HG03103 (cell line): ENCODE results near the gene OR5B3.
"Not testable (repeated sequence)": the region's sequence is repeated elsewhere in the genome, so short reads cannot be mapped to it uniquely, and the experiment has no call there.

Experiments
- ATAC-seq: cut with Tn5 transposase; IDR thresholded peaks from one replicate; pipeline ENCODE4 v1.9.1; 2021; ENCODE audit warnings: low read depth; ENCODE audit not compliant: unreplicated experiment

The OR5B3 gene

DNA sequence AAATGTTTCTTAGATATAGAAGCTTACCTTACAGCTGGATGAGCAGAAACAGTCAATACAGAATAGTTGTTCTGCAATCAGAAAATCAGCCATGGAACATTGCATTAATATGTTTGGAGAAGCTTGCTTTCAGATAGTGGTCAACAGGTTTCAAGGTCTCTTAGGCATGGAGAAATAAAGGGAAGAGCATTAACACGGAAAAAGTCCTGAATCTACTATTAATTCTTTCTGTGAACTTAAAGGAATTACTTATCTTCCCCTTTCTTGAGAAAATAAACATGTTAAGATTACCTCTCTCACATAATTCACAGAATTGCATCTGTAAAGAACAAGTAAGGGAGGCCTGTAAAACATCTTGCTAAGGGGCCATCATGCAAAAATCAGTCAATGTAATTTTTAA, at the start of gene OR5B3:
Gene OR5B3 (minus strand): TSS at position 101 of the 400 bp plus-strand sequence. CDS start 3,465 bp downstream, outside the sequence.
- ATAC-seq = no peak

DNA sequence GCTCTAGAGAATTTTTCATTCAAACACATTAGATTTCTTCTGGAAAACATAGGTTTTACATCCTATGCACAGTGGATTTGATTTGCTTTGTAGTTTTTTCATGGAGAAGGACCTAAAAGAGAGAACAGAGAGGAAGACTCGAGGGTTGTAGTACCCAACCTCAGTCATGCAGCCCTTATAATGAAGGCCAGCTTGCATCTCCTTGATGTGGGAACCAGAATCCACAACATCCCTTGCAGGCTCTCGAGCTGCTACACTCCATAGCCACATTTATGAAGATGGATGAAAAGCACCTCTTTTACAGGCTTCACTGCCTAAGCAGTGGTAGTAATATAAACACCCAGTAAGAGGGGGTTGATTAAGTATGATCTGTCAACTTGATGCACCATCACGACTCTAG, 44.9 kb upstream of the OR5B3 start:
- no peak for ATAC-seq

DNA sequence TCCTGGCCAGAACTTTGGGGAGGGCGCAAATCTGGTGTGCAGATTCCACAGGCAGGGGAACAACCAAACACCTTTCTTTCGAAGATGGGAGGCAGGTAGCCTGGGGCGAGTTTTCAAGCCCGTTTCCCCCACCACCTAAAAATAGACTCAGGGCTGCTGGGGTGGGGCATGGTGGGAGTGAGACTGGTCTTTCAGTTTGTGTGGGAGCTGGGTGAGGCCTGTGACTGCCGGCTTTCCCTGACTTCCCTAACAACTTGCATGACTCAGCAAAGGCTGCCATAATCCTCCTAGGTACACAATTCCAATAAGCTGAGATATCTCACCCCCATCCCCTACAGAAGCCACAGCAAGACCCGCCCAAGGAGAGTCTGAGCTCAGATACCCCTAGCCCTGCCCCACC, 39.6 kb upstream of the OR5B3 start:
- no peak for ATAC-seq

DNA sequence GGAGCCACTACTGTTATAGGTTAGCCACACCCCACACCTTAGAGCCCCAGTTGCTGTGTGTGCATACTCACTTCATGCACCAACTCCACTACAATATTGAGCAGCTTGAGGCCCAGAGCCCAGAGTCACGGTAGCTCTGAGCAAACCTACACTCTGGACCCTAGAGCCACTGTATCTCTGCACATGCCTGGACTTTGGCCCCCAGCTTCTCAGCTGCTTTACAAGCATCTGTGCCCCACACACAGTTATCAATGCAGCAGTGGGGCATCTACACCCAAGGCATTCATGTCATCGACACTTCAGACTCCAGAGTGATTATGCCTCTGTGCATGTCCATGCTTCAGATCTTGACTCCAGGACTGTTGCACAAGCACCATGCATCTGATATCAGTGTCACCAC, 37.6 kb upstream of the OR5B3 start:
- no peak for ATAC-seq

DNA sequence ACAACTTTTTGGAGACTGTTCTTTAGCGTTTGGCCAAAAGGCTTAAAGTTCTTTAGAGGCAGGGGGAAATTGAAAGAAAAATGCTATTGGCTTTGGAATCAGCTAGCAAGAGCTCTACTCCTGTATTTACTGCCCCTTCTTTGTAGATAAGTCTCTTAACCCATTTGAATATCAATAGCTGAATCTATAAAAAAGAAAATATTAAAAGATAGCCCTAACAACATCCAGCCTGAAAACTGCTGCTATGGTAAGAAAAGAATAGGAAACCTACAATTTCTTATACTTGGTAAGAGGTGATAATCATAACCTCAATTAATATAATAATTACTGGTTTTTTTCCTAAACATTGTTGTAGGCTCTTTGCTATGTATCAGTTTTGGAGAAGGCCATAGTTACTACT, 35.5 kb upstream of the OR5B3 start, which contains the start of gene OR5B12:
Gene OR5B12 (minus strand): TSS at position 101 of the 400 bp plus-strand sequence. CDS start 2,085 bp downstream, outside the sequence.
- ATAC-seq = no peak

DNA sequence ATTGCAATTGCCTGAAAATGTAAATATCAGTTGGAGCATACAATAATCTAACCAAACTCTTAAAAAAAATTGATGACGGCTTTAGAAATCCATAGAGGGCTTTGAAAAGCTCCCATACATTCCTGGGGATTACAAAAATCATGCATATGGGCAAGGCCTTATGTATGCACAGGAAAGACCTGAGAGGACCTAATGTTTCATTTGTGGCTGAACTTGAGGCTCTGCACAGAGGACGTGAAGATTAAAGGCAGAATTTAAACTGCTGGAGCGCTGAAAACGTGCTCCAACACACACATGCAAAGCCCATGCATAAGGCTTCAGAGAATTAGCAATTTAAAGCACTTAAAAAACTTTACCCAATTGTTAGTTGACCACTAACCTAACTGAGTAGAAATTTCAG, 31.8 kb upstream of the OR5B3 start:
- ATAC-seq = no peak

DNA sequence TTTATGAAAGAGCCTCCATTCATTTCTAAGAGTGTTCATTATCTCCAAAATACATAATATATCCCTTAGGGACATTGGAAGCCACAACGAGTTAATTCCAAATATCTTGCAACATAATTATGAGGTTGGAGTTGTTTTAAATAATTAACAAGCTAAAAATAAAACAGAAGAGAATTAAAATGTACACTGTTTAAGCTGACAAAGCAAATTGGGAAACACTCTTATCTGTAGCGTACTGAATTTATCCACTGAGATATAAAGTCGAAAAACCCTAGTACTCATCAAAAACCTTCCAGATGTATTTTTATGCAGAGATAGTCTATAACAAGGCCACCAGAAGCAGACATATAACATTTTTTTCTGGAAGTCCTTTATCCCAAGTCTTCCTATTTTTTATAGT, 27.5 kb upstream of the OR5B3 start:
- ATAC-seq = no peak

DNA sequence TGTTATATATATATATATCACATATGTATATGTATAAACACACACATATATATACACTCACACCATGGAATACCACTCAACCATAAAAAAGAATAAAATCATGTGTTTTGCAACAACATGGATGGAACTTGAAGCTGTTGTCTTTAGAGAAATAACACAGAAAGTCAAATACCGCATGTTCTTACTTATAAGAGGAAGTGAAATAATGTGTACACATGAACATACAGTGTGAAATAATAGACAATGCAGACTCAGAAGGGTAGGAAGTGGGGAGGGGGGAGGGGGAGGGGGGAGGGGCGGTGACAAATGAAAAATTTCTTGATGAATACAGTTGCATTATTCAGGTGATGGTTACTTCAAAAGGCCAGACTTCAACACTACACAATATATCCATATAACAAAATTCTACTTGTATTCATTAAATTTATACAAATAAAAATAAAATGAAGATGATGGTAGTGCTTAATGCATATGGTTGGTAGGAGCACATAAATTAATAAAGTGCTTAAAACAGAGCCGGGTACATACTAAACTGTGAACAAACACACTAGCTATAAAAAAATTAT, 27.0 kb upstream of the OR5B3 start:
- ATAC-seq = peak; percentile 88

DNA sequence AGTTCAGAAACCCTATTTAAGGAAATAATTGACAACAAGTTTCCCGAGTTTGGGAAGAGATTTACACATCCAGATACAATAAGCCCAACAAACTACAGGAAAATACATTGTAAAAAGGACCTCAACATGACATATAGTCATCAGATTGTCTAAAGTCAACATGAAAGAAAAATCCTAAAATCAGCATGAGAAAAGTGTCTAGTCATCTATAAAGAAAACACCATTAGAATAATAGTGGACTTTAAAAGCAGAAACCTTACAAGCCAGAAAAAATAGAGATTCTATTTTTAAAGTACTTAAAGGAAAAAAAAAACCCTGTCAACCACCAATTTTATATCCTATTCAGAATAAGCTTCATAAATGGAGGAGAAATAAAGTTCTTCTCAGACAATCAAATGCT, 22.6 kb upstream of the OR5B3 start:
- no peak for ATAC-seq

DNA sequence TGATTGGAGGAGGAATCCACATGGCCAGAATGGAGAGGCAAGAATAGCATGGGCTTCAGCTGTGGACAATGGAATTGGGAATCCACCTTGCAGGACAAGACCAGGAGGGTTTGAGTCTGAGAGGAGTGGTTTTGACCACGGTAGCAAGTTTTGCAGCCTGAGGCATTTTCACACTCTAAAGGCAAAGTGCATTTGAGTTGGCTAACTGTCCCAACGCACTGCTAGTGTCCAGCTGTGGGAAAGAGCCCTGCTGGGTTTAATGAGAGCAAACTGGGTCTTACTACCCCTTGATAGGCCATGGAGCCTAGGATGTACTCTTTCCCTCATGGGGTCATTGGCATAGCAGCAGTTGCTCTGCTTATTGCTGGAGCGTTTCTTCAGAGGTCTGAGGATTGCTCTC, 21.3 kb upstream of the OR5B3 start, which contains the start of gene OR5B2:
Gene OR5B2 (minus strand): TSS at position 101 of the 400 bp plus-strand sequence. CDS start 4,860 bp downstream, outside the sequence.
- no peak for ATAC-seq

DNA sequence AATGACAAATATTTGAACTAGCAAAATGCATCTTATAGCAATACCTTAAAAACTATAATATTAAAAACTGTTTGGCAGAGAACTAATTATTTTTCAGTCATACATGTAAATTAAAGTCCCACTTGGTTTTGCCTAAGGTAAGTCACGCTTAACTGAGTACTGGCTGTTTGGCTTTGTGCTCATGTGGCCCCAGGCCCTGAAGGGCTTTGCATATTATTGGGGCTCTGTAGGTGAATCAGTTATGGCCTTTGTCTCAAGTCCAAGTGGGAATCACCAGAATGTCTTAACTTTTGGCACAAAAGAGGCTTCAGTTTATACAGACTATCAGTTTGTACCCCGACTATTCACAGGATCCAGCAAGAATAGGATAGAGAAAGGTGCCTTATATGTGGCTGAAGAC, 7.1 kb downstream of the OR5B3 start:
- not testable (repeated sequence) for ATAC-seq

DNA sequence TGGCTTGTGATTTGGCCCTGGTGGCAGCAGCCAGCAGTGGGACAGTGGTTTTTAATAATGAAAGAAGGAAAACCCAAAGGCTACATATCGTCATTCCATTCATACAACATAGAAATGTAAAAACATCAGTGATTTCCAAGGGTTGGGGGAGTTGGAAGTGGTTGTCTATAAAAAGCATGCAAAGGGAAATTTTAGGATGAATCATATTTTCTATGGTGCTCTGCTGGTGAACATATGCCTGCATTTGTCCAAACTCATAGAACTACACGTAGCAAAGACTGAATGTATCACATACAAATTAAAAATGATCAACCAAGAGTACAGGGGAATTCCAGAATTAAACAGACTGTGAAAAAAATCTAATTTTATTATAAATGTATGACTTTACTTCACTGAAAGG, 11.1 kb downstream of the OR5B3 start:
- ATAC-seq = no peak

DNA sequence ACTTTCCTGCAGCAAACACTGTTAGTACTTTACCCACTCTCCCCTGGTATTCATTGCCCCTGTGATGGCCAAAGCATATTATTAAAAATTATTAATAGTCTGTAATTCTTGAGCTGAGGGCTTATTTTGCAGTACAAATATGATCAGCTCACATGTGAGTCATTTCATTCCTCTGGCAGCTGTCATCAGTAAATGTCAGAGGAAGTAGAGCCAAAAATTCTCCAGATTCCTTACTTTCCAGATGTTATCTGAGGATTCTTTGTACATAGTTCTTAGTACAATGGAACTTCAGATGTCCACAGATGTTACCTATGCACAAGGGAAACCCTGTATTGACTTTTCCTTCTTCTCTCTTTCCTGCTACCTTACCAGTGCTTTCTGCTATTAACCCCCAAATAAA, 12.5 kb downstream of the OR5B3 start:
- no peak for ATAC-seq

DNA sequence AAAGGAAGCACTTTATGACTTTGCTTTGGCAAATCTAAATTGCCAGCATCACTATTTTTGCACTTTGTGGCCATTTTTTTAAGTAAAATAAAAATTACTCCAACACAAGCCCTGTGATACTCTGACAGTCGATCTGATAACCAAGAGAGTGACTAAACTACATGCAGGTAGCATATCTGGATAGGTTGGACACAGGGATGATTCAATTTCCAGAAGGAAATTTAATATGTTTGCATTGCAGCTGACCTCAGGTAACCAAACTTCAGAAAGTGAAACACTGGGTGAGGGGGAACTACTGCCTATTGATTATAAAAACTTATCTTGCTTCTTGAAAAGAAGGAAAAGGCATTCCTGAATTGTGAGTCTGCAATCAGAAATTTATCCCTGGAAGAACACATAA, 13.9 kb downstream of the OR5B3 start:
- no peak for ATAC-seq

DNA sequence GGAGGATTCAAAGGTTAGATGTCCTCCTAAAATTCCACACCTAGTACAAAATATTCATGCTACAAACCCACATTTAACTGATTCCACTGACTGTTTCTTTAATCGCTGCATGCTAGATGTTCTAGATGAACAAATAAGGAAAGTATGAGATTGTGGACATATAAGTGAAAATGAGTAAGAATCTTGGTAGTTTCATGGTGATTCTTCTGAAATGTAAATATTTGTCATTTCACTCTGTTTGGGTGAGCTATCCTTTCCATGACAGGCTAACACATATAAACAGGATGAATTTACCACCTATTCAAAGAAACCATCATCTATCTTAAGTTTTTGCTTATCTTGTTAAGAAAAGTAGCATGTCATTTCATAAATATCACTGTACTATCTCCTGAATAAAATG, 14.8 kb downstream of the OR5B3 start:
- ATAC-seq = no peak

DNA sequence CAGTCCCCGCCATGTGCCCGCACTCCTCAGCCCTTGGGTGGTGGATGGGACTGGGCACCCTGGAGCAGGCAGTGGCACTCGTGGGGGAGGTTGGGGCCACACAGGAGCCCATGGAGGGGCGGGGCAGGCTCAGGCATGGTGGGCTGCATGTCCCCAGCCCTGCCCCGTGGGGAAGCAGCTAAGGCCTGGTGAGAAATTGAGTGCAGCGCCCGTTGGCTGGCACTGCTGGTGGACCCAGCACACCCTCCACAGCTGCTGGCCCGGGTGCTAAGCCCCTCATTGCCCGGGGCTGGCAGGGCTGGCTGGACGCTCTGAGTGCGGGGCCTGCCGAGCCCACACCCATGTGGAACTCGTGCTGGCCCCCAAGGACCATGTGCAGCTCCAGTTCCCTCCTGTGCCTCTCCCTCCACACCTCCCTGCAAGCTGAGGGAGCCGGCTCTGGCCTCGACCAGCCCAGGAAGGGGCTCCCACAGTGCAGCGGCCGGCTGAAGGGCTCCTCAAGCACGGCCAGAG, 16.1 kb downstream of the OR5B3 start:
- no peak for ATAC-seq

DNA sequence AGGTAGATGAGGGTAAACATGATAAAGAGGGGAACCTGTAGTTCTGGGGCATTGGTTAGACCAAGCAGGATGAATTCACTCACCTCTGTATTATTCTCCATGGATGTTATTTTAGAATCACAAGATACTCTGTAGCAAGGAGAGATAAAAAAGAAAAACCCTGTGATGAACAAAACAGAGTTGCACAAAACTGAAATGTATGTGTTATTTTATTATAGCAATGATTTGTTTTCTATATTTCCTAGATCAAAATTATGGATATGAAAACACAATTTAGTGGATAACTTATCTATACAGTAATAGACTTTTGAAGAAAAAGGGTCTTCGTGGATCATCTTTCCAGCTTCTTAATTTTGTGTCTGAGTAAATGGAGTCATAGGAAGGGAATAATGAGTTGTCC, 47.7 kb downstream of the OR5B3 start, which contains the start of gene OR5B17:
Gene OR5B17 (minus strand): TSS at position 101 of the 400 bp plus-strand sequence. CDS start 0 bp downstream, at position 101.
- ATAC-seq = no peak

DNA sequence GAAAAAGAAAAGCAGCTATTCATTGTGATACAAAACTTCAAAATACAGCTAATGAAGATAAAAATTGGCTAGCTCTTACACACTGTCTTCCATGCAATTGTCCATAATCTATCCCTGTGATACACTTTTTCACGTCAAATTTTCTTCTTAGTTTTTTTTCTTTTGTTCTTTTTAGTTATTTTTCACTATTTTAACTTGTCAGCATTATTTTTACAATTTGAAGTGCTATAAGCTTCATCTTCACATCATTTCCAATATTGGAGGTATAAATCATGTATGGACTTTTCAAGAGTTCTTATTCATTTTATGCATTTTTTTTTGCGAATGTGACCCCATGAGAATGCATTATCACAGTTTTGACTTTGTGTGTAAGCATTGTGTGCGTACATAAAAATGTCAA, 51.9 kb downstream of the OR5B3 start:
- ATAC-seq = no peak
